B cell (primary cell): ENCODE data around the gene FYCO1.

Experiments used
- EZH2 ChIP-seq: IDR thresholded peaks from 2 replicates; pipeline ENCODE4 v1.6.1; 2012; ENCODE audit warnings: borderline replicate concordance, low read depth, mild to moderate bottlenecking, moderate library complexity, low read length; ENCODE audit not compliant: insufficient read depth, poor library complexity, severe bottlenecking
- TF ChIP-seq, protein P1 (sequence below): fragments of 200-600 bp; IDR thresholded peaks from one replicate; pipeline ENCODE4 v1.8.0; 2022; ENCODE audit warnings: antibody characterized with exemption, mild to moderate bottlenecking

DNA sequence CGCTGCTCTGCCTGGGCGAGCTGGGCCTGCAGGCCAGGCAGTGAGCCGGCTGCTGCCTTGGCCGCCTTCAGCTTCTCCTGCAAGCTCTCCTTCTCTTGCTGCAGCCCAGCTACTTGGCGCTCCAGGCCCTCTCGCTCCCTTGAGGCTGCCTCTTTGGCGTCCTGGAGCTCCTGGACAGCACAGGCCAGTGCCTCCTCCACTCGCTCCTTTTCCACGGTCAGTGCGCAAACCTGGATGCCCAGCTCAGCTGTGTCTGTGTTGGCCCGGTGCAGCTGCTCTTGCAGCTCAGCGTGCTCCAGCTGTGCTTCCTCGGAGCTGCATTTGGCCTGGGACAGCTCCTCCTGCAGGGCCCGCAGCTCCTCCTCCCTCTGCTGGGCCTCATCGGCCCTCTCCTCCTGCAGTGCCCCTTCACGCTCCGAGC lies 29.2 kb downstream of the FYCO1 start:
- TF ChIP-seq EZH2, result no peak
- TF ChIP-seq, protein P1, sequence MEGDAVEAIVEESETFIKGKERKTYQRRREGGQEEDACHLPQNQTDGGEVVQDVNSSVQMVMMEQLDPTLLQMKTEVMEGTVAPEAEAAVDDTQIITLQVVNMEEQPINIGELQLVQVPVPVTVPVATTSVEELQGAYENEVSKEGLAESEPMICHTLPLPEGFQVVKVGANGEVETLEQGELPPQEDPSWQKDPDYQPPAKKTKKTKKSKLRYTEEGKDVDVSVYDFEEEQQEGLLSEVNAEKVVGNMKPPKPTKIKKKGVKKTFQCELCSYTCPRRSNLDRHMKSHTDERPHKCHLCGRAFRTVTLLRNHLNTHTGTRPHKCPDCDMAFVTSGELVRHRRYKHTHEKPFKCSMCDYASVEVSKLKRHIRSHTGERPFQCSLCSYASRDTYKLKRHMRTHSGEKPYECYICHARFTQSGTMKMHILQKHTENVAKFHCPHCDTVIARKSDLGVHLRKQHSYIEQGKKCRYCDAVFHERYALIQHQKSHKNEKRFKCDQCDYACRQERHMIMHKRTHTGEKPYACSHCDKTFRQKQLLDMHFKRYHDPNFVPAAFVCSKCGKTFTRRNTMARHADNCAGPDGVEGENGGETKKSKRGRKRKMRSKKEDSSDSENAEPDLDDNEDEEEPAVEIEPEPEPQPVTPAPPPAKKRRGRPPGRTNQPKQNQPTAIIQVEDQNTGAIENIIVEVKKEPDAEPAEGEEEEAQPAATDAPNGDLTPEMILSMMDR, result no peak
